Epithelial cell of esophagus (primary cell): ENCODE results near the gene LRRC26.

Source experiments
- DNase-seq: peaks from one replicate; pipeline ENCODE4 v3.0.0; 2010; ENCODE audit warnings: low read depth
- H3K4me3 ChIP-seq: 2 replicates; pipeline ENCODE4 v1.5.1; 2011; ENCODE audit warnings: mild to moderate bottlenecking, low read length, control low read depth
- TF ChIP-seq, protein P1 (sequence below): IDR thresholded peaks from 2 replicates; pipeline ENCODE4 v1.5.1; 2011; ENCODE audit warnings: low read depth, mild to moderate bottlenecking, low read length, control low read depth, inconsistent platforms; ENCODE audit not compliant: insufficient read depth; ENCODE audit errors: missing control alignments

Gene LRRC26

DNA sequence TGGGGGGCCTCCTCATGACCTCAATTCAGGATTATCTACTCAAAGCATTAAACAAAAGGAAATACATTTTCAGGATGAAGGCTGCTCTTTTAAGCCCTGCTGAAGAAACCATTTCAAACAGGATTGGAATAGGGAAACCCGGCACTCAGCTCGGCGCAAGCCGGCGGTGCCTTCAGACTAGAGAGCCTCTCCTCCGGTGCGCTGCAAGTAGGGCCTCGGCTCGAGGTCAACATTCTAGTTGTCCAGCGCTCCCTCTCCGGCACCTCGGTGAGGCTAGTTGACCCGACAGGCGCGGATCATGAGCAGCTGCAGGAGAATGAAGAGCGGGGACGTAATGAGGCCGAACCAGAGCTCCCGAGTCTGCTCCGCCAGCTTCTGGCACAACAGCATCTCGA lies 34.9 kb upstream of the LRRC26 start:
- TF ChIP-seq, protein P1, sequence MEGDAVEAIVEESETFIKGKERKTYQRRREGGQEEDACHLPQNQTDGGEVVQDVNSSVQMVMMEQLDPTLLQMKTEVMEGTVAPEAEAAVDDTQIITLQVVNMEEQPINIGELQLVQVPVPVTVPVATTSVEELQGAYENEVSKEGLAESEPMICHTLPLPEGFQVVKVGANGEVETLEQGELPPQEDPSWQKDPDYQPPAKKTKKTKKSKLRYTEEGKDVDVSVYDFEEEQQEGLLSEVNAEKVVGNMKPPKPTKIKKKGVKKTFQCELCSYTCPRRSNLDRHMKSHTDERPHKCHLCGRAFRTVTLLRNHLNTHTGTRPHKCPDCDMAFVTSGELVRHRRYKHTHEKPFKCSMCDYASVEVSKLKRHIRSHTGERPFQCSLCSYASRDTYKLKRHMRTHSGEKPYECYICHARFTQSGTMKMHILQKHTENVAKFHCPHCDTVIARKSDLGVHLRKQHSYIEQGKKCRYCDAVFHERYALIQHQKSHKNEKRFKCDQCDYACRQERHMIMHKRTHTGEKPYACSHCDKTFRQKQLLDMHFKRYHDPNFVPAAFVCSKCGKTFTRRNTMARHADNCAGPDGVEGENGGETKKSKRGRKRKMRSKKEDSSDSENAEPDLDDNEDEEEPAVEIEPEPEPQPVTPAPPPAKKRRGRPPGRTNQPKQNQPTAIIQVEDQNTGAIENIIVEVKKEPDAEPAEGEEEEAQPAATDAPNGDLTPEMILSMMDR: no peak
- peak overlapping the region; percentile 97 for H3K4me3 ChIP-seq
- no peak for DNase-seq

DNA sequence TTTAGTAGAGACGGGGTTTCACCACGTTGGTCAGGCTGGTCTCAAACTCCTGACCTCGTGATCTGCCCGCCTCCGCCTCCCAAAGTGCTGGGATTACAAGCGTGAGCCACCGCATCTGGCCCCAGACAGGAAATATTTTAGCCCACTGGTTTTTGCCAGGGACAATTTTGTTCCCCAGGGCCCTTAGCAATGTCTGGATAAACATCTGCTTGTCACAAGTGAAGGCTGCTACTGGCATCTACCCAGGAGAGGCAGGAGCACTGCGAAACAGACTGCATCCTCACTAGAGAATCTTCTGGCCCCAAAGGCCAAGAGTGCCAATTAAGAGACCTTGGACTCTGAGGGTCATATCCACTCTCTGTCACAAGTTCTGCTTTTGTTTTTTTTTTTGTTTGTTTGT lies 33.1 kb upstream of the LRRC26 start:
- TF ChIP-seq, protein P1: no peak
- H3K4me3 ChIP-seq: no peak overlapping the region
- no peak for DNase-seq

DNA sequence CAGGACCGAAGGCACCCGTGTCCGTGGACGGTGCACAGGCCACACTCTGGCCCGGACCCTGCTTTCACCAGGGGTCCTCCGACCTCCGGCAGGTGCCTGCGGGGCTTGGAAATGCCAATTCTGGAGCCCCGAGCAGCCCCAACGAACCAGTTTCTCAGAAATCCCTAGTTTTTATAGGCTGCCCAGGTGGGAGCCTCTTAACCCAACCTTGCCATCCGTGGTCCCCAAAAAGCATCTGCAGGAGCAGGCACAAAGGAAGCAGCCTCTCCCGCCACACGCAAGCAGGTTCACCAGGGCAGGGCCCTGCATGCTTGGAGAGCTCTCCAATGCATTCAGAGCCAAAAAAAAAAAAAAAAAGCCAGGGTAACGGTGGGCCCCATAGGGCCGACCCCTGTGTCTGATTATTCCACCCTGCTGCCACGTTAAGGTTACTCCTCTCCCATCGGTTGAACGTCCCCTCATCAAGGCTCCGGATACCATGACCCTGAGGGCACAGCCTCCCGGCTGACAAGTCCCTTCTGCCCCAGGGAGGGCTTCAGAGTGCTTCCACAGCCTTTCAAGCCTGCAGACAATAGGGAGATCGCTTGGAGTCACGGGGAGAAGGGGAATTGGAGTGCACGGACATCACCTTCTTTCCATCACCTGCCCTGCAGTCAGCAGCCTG lies 31.5 kb upstream of the LRRC26 start:
- DNase-seq: no peak
- H3K4me3 ChIP-seq: peak overlapping the region; percentile 64
- TF ChIP-seq, protein P1: no peak

DNA sequence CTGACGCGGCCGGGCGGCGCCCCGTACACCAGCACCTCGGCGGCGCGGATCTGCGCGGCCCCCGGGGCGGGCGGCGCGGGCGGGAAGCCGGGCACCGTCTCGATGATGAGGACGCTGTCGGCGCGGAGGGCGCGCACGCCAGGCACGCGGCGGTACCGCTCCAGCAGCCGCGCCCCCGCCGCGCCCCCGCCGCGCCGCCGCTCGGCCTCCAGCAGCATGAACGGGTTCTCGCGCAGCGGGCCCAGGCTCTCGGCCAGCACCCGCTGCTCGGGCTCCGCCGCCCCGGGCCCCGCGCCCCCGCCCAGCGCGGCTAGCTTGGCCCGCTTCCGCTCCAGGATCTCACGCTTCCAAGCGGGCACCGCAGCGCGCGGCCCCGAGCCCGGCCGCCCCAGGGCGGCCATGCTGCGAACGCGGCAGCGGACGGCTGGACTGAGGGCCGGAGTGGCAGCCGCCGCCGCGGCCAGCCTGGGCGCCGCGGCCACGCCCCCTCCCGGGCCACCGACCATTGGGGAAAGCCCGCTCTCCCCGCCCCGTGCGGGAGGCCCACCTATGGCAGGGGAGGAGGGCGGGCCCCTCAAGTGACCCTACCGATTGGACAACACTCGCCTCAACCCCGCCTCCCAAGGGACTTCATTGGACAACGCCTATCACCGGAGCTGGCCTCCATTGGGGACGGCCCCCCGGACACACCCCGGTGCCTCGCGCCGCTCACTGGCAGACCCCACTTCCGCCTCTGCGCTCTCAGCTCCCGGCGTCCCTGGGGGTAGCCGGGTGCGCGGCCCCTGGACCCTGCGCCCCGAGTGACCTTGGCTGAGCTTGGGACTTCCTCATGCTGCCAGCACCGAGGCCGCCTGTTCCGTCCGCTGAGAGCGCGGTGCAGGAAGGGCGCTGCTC lies 30.7 kb upstream of the LRRC26 start, which contains the start of gene TPRN:
Gene TPRN, minus strand, starts transcription at position 431 of the 894 bp plus-strand sequence. Its CDS starts 30 bp downstream, at position 401.
- H3K4me3 ChIP-seq: peak within 1 kb of the TSS; percentile 64
- TF ChIP-seq, protein P1: no peak
- peak; percentile 99 for DNase-seq

DNA sequence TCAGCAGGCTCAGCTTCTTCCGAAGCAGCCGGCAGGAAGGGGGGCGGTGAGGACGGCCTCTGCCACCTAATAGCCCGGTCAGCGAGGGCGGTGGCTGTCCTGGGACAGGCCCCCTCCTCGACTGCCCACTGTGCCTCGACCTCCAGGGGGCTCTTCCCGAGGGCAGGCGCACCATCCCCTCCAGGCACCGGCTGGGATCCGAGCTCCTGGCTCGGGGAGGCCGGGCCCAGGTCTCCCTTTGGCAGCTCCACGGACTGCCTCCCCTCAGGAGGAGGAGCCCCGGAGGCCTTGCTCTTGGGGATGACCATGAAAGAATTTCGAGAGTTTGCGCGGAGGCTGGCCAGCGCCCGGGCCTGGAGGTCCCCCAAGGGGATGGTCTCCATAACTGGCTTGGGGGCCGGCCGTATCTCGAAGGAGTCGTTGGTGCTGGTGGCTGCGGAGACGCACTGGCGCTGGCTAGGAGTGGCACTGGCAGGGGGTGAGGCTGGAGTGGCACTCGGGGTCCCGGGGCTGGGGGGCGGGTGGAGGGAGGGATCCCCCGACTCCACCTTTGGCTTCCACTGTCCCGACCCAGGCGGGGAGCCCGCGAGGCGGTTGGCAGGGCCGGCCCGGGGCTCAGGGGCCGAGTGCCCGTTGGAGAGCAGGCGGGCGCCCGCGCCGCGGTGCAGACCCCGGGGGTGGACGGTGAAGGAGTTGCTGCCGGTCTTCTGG lies 29.7 kb upstream of the LRRC26 start:
- peak overlapping the region; percentile 26 for H3K4me3 ChIP-seq
- TF ChIP-seq, protein P1: no peak
- DNase-seq: no peak

DNA sequence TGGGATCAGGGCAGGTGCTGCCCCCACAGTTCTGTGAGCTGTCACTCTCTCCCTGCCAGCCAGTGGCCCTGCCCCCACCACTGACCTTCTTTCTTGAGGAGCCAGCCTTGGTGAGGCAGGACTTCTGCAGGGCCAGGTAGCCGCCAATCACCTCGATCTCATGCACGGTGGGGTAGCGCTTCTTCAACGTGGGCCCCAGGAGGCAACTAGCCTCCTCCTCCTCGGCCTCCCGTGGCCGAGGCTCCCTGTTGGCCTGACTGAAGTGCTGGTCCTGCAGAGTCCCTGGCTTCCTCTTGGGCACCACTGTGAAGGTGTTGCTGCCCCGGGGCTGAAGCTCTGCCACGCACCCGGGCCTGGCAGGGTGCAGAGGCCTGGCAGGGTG lies 29.0 kb upstream of the LRRC26 start:
- no peak for DNase-seq
- peak overlapping the region; percentile 7 for H3K4me3 ChIP-seq
- TF ChIP-seq, protein P1: no peak
